AG08395 (cell line): ENCODE data around the gene BLCAP.
"Not testable (repeated sequence)": the region's sequence is repeated elsewhere in the genome, so short reads cannot be mapped to it uniquely, and the experiment has no call there.

Source experiments
- DNase-seq: peaks from one replicate; pipeline ENCODE4 v3.0.0; 2012; ENCODE audit warnings: mixed read lengths, low spot score

BLCAP gene

DNA sequence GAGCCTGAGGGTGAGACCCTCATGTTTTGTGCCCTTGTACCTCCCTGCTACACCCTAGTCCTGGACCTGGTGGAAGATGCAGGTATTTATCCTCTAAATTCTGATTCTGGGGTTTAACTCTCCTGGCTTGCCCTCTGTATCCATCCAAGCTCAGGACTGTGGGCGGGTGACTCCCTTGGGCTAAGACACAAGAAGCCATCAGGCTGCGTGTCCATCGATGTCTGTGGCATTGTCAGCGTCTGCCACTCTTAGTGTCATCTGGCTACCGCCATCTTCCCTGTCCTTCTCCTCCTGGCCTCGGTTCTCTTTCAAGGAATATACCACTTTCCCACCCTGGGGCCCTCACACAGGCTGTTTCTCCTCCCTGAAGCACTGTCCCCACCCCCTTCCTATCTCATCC is 28.9 kb upstream of the BLCAP start:
- DNase-seq: no peak

DNA sequence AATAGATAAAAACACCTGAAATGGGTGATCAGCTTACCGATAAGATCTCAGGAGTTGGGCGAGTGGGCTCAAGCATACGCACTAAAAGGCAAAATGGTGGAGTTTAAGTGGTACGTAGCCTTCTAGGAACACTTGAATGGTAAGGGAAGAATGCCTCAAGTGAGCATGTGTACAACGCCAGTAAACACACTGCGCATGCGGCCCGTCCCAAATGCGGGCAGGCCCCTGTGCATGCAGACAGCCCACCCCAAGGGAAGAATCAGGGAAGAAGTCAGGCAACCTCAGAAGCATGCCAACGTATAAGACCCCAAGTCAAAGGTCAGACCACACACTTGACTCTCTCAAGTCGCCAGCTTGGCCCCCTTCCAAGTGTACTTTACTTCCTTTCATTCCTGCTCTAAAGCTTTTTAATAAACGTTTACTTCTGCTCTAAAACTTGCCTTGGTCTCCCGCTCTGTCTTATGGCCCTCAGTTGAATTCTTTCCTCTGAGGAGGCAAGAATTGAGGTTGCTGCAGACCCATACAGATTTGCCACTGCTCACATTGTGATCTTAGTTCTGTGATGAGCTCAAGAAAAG is 27.1 kb upstream of the BLCAP start:
- not testable (repeated sequence) for DNase-seq

DNA sequence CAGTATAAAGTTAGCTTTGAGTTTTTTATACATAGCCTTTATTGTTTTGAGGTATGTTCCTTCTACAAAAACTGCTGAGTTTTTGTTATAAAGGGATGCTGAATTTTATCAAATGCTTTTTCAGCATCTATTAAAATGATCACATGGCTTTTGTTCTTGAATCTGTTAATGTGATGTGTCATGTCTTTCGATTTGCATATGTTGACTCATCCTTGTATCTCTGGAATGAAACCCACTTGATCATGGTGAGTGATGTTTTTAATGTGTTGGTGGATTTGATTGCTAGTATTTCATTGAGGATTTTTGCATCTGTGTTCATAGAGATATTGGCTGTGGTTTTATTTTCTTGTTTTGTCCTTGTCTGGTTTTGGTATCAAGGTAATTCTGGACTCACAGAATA is 24.7 kb upstream of the BLCAP start:
- DNase-seq: no peak

DNA sequence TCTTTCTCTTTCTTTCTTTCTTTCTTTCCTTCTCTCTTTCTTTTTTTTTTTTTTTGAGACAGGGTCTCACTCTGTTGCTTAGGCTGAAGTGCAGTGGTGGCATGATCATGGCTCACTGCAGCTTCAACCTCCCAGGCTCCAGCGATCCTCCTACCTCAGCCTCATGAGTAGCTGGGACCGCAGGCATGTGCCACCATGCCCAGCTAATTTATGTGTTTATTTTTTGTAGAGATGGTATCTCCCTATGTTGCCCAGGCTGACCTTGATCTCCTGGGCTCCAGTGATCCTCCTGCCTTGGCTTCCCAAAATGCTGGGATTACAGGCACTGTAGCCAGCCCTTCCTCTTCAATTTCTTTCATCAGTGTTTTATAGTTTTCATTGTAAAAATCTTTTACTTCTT is 24.0 kb upstream of the BLCAP start:
- not testable (repeated sequence) for DNase-seq

DNA sequence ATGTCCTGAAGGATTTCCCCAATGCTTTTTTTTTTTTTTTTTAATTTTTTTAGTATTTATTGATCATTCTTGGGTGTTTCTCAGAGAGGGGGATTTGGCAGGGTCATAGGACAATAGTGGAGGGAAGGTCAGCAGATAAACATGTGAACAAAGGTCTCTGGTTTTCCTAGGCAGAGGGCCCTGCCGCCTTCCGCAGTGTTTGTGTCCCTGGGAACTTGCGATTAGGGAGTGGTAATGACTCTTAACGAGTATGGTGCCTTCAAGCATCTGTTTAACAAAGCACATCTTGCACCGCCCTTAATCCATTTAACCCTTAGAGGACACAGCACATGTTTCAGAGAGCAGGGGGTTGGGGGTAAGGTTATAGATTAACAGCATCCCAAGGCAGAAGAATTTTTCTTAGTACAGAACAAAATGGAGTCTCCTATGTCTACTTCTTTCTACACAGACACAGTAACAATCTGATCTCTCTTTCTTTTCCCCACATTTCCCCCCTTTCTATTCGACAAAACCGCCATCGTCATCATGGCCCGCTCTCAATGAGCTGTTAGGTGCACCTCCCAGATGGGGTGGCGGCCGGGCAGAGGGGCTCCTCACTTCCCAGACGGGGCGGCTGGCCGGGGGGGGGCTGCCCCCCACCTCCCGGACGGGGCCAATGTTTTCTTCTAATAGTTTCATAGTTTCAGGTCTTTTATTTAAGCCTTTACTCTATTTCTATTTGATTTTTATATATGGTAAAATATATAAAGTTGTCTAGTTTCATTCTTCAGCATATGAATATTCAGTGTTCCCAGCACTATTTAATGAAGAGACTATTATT is 22.6 kb upstream of the BLCAP start:
- not testable (repeated sequence) for DNase-seq

DNA sequence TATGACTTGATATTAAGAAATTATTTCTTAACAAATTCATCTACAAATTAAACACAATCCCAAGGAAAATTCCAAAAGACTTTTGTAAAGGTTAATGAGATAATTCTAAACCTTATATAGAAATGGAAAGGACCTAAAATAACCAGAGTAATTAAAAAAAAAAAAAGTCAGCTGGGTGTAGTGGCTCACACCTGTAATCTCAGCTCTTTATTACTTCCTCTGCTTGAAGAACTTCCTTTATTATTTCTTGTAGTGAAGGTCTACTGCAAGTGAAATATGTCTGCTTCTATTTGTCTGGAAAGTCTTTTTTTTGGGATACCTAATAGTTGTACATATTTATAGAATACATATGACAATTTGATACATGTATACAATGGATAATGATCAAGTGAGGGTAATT is 20.2 kb upstream of the BLCAP start:
- no peak for DNase-seq

- no peak for DNase-seq
Measured at GRCh38 chr20:37545516-37545915, 17.8 kb upstream of the BLCAP start.

GRCh38 chr20:37544386-37544785 is 16.7 kb upstream of the BLCAP start:
- no peak for DNase-seq

DNA sequence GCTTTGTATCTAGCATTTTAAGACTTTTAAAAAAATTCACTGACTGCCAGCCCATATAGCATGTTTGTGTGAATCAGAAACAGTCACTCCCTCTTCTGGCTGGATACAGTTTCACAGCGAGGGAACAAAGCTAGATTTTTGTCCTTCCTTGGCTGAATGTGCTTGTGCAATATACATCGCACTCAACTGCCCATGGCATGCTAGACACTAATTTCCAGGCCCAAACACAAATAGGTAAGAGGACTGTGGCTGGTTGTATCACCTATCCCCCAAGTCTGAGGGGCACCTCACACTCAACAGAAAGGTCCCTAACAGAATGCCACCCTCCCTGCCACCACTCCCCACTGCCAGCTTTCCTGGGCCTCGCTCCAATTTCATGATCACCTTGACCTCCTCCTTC is 16.2 kb upstream of the BLCAP start:
- peak; percentile 63 for DNase-seq

- DNase-seq: no peak
Measured at GRCh38 chr20:37542281-37542680, 14.6 kb upstream of the BLCAP start.

DNA sequence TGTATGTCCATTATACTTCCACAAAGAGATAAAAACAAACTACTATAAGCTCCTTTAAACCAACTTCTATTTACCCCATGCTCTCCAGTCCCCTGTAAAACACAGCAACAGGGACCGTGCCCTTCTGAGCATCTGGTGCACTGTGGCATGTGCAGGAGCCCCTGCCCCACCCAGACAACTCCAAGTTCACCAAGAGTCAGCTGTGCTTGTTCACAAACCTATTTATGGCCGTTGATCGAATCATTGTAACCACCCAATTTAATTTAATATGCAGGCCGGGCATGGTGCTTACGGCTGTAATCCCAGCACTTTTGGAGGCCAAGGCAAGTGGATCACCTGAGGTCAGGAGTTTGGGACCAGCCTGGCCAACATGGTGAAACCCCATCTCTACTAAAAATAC is 13.7 kb upstream of the BLCAP start:
- DNase-seq: no peak

DNA sequence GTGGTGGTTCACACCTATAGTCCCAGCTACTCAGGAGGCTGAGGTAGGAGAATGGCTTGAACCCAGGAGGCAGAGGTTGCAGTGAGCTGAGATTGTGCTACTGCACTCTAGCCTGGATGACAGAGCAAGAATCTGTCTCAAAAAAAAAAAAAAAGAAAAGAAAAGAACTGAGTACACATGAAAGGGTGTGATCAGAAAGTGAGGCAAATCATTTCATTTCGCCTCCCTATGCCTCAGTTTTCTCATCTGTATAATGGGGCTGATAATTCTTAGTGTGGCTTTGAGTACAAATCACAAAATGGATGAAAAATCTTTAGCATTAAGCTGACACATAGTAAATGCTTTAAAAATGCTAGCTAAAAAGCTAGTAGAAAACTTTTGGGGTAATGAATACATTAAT is 13.2 kb upstream of the BLCAP start:
- DNase-seq: not testable (repeated sequence)

DNA sequence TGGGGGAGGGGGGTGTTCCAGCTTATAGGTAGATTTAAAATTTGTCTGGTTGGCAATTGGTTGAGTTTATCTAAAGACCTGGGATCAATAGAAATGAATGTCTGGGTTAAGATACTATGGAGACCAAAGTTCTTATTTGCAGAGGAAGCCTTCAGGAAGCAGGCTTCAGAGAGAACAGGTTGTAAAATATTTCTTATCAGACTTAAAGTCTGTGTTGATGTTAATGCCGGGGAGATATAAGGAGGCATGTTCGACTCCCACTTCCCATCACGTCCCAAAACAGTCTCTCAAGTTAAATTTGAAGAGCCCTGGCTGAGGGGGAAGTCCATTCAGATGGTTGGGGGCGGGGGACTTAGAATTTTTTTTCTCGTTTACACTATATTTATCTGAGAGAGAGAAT is 12.3 kb upstream of the BLCAP start:
- no peak for DNase-seq

DNA sequence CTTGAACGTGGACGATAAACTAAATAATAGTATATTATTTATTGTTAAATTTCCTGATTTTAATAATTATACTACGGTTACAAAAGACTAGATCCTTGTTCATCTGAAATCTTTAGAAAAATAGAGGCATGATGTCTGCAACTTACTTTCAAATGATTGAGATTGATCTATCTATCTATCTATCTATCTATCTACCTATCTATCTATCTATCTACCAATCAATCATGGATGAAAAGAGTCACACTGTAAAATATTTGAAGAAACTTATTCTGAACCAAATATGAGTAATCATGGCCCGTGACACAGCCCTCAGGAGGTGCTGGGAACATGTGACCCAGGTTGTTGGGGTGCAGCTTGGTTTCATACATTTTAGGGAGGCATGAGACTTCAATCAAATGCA is 11.7 kb upstream of the BLCAP start:
- no peak for DNase-seq

- DNase-seq: peak; percentile 76
Measured at GRCh38 chr20:37538003-37538402, 10.3 kb upstream of the BLCAP start.

- no peak for DNase-seq
Measured at GRCh38 chr20:37537505-37537904, 9.8 kb upstream of the BLCAP start.

DNA sequence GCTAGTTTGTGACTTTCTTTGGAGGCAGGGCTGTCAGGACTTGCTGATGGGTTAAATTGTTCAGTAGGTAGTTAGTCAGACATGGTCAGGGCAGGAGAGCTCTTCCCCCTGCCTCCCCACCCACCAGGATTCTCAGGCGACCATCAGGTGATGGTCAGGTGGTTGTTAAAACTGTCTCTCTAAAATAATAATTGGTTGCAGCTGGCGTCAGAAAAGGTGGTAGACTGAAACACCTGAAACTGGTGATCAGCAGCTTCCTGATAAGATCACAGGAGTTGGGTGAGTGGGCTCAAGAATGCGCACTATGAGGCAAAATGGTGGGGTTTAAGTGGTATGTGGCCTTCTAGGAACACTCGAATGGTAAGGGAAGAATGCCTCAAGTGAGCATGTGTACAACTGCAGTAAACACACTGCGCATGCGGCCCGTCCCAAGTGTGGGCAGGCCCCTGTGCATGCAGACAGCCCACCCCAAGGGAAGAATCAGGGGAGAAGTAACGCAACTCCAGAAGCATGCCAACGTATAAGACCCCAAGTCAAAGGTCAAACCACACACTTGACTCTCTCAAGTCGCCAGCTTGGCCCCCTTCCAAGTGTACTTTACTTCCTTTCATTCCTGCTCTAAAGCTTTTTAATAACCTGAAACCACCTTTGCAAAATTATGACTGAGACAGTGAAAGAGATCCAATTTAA is 7.9 kb upstream of the BLCAP start:
- DNase-seq: no peak

DNA sequence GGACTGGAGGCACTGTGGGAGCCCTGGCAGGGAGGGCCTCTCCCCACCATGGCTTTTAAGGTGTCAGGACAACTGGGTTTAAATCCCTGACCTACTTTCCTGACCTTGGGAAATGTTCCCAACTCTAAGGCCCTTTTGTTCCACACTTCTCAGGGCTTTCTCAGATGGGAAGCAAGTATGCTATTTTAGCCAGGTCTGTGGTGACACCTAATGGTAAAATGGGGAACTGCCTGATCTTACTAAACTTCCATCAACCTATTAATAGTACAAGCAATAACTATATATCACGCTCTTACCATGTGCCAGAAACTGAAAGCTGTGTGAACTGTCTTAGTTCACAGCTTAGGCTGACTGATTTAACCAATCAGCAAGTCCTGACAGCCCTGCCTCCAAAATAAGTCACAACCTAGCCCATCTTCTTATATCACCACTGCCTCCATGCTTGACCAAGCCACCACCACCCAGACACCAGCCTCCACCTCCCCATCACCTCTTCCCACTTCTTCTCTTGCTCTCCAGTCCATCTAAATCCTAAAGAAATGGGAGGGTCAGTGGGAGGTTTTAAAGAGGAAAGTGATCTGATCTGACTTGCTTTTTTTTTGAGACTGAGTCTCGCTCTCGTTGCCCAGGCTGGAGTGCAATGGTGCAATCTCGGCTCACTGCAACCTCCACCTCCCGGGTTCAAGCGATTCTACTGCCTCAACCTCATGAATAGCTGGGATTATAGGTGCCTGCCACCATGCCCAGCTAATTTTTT is 6.9 kb upstream of the BLCAP start:
- DNase-seq: peak; percentile 67

GRCh38 chr20:37533154-37533715 is 5.6 kb upstream of the BLCAP start:
- no peak for DNase-seq

DNA sequence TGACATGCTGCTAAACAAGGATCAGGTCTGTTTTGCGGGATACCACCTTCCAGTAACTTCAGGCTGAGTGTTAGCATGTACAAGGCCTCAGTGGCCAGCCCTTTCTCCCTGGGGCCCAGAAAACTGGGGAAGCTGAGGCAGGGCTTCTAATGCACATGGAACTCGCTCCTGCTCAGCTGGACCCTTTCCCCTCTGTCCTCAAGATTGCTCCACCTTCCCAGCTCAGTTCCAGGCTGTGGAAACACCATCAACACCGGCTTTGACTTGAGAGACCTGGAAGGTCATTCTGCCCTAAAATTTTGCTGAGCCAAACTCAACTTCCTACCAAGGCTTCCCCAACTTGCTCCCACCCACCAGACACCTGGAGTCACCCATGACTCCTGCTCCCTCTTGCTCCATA is 4.2 kb upstream of the BLCAP start:
- no peak for DNase-seq

DNA sequence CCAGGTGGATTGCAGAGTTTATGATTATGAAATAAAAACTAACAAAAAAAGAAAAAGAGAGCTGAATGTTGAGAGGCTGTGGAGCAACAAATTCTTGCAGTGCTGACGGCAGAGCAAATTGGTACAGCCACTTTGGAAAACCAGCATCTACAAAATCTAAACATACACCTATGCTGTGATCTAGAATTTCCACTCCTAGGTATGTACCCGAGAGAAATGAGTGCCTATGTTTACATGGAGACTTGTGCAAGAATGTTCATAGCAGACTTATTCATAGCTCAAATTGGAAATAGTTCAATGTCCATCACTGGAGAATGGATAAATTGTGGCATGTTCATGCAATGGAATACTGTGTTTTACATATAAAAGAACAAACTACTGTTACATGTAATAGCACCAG is 3.0 kb upstream of the BLCAP start:
- DNase-seq: no peak

DNA sequence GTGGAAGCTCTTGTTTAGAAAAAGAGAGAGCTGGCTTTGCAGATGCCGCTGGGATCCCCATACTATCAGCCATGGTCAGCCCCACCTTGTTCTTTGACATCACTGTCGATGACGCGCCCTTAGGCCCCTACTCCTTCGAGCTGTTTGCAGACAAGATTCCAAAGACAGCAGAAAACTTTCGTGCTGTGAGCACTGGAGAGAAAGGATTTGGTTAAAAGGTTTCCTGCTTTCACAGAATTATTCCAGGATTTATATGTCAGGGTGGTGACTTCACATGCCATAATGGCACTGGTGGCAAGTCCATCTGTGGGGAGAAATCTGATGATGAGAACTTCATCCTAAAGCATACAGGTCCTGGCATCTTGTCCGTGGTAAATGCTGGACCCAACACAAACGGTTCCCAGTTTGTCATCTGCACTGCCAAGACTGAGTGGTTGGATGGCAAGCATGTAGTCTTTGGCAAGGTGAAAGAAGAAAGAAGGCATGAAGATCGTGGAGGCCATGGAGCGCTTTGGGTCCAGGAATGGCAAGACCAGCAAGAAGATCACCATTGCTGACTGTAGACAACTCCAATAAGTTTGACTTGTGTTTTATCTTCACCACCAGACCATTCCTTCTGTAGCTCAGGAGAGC is 2.4 kb upstream of the BLCAP start:
- no peak for DNase-seq
